ENCODE results near the gene AMT.
A peak's percentile ranks its signal among the peaks of the same experiment; 100 is the strongest.

AMT gene, protein sequence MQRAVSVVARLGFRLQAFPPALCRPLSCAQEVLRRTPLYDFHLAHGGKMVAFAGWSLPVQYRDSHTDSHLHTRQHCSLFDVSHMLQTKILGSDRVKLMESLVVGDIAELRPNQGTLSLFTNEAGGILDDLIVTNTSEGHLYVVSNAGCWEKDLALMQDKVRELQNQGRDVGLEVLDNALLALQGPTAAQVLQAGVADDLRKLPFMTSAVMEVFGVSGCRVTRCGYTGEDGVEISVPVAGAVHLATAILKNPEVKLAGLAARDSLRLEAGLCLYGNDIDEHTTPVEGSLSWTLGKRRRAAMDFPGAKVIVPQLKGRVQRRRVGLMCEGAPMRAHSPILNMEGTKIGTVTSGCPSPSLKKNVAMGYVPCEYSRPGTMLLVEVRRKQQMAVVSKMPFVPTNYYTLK
- total RNA-seq: 0 to 1.2 (median 0.24) reads per million in 9 experiments

DNA sequence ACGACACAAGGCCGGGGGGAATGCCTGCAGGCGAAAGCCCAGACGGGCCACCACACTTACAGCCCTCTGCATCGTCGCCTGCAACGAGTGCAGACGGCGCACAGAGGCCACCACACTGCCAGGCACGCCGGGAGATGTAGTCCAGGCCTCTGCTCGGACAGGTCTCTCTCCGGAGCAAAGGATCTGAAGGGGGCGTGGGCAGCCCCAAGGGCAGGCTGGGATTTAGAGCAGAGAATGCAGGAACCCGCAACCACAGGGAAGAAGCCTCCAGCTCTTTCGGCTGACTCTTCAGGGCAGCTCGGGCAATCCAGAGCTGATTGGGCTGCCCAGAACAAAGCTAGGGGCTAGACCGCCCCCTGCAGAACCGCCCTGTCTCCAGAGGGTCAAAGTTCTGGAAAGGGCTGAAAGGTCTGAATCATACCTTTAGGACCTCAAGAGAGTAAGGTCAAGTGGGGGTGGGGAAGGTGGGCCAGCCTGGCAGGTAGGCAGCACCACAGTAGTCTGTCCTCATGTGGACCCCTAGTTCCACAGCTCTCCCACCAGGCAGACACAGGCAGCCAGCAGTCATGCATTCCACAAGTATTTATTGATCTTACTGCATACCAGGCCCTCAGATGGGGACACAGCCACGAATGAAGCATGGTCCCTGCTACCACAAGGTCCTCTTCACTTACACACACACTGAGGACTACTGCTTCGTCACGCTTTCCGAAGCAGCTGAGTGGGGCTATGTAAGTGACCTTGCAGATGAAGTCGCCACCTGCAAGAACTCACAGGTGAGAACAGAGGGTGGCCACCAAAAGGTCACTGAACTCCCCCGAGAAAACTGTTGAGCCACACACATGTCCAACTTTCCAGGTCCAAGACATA lies at the start of gene AMT:
Gene AMT, minus strand, starts transcription at position 95 of the 870 bp plus-strand sequence. Its CDS starts 23 bp downstream, at position 72.
- H3K4me3 Mint-ChIP-seq: no peak within 1 kb of the TSS

DNA sequence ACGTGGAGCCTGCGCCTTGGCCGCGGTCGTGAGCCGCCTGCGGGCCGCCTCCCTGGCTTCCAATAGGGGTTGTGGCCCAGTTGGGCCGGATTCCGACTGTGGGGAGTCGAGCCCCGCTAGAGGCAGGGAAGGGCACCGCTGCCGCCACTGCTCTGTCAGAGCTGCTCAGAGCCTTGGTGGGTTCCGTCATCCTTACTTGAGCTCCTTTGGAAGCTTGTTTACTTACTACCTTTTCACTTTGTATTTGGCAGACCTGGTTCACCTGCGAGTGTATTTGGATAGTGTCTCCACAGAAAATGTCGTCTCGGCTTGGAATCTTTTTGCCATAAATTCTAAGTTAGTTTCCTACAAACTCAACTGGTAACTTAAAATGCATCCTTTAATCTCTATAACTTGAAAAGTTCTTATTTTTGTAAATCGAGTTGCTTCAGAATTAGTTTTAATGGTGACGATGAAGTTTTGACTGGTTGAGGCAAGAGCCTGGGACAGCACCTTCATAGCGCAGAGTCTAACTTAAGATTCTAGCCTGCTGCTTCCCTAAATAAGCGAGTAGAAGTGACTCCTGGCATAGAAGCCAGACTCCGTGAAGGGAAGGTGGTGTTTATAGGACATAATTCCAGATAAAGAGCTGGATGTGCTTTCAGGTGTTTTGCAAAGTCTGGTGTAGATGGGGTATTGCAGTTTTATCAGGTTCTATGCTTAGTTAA lies 48.6 kb upstream of the AMT start:
- peaks cover 10% of the 10 kb centered on the region for H3K36me3 Mint-ChIP-seq (ENCODE audit: insufficient read depth)
- peak; percentile 31 for ATAC-seq (replicated peaks)
- no peaks in the 10 kb centered on the region for H3K27me3 Mint-ChIP-seq

More for the DNA sequence above, at the start of gene AMT:
- ATAC-seq (replicated peaks): no peak
- Mint-ChIP-seq H3K27me3 (no peaks in the 10 kb centered on the region), H3K9me3 (no peaks in the 10 kb centered on the region), H3K36me3 (ENCODE audit: insufficient read depth) (peaks cover 3% of the 10 kb centered on the region), H3K4me1 (ENCODE audit: low read depth in 2 of 2) (peaks cover 22 to 30% of the 10 kb centered on the region in 2 donors), H3K27ac (no peak within 1 kb of the TSS)
- no peak for DNase-seq

DNA sequence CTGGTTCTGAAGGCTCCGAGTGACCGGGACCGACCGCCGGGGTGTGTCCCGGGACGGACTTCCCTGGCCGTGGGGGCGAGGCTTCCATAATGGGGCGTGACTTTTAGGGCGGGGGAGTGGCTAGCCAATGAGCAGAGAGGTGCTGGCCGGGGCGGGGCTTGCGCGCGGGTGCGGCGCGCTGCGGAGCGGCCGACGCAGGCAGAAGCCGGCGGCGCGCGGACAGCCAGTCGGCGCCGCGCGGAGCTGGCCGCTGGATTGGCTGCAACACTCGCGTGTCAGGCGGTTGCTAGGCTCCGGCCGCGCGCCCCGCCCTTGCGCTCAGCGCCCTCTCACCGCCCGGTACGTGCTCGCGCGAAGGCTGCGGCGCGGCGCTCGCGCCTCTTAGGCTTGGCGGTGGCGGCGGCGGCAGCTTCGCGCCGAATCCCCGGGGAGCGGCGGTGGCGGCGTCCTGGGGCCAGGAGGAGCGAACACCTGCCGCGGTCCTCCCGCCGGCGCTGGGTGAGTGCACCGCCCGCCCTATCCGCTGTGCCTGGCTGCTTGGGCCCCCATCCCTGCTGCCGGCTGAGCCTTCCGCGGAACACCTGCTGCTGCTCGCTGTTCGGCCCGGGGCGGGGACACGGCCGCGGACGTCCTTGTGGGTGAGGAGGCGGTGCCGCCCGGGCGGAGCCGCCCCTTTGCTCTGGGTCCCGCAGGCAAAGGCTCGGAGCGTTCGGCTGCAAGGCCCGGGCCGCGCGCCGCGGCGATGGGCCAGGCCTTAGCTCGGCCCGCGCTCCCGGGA lies 47.9 kb upstream of the AMT start, which contains the start of gene DAG1:
Gene DAG1, plus strand, starts transcription at position 332 of the 778 bp plus-strand sequence. CDS start 40,268 bp downstream, outside the sequence.
- DNase-seq (peak; percentile 91 to 92 (median 92)), ATAC-seq (replicated peaks) (peak; percentile 87)
- Mint-ChIP-seq H3K4me1 (ENCODE audit: low read depth in 2 of 2) (peaks cover 21 to 24% of the 10 kb centered on the region in 2 donors), H3K9me3 (no peaks in the 10 kb centered on the region), H3K4me3 (peak within 1 kb of the TSS; percentile 88 to 91), H3K27ac (peak within 1 kb of the TSS; percentile 77 to 91), H3K27me3 (no peaks in the 10 kb centered on the region), H3K36me3 (ENCODE audit: insufficient read depth) (peaks cover 10% of the 10 kb centered on the region)

More for the DNA sequence above, 48.6 kb upstream of the AMT start:
- Mint-ChIP-seq H3K9me3 (no peaks in the 10 kb centered on the region), H3K4me3 (peak overlapping the region; percentile 80 to 88), H3K27ac (peak overlapping the region; percentile 77 to 91), H3K4me1 (ENCODE audit: low read depth in 2 of 2) (peaks cover 21 to 24% of the 10 kb centered on the region in 2 donors)
- DNase-seq: no peak

DNA sequence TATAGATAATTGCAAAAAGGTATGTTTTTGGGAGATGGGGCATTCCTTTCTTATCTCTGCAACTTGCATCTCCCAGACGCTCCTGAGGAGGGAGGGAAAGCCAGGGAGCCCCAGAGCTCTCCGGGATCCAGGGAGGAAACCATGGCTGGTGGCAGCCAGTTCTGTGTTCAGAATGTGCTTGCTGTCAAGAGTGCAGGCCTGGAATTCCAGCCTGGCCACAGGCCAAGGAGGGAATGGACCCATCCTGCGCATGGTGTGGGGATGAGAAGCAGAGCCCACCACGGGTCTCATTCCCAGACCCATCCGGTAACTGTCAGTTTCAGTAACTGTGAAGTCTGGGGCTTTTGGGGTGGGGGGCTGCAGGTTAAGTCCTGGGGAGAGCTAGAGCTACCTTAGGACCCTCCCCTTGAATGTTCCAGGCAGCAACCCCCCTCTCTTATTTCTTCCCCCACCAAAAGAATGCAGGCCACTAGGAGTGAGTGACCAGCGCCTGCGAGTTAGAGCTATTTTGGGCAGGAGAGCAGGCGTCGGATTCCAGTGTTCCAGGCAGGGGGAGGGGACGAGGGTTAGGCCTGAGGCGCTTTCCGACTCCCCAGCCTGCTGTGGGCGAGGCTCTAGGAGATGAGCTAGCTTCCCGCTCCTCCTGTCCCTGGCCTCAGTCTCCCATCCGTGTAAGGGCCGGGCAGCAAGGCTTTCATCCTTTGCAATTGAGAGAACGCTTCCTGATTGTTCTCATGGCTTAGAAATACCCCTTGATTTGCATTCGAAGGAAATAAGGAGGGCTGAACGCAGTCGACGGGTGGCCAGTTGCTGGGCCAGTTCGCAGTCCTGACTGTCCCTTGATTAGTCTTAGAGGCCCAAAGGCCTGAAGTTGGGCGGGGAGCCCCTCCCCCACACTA lies 47.0 kb upstream of the AMT start:
- no peaks in the 10 kb centered on the region for H3K27me3 Mint-ChIP-seq
- peaks cover 21 to 24% of the 10 kb centered on the region in 2 donors for H3K4me1 Mint-ChIP-seq (ENCODE audit: low read depth in 2 of 2)
- H3K36me3 Mint-ChIP-seq (ENCODE audit: insufficient read depth): peaks cover 10% of the 10 kb centered on the region
- DNase-seq (no peak), ATAC-seq (replicated peaks) (no peak)
- peak overlapping the region; percentile 88 to 91 for H3K4me3 Mint-ChIP-seq
- H3K9me3 Mint-ChIP-seq: no peaks in the 10 kb centered on the region
- peak overlapping the region; percentile 77 to 91 for H3K27ac Mint-ChIP-seq

DNA sequence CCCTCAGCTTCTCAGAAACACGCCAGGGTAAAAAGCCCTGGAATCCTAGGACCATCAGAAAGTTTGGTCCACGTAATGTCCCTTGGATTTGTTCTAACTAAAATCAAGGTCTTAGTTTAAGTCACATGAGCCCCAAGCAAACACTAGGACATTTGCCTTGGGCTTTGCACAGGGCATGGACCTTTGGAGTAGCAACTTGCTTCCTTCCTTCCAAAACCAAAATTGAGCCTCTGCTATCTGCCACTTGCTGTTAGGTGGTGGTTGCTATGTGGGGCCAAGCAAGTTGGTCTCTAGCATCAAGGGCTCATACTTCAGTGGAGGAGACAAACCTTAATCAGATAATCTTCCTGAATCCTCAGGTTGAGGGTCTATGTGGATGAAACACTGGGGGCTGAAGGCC lies 43.8 kb upstream of the AMT start:
- H3K9me3 Mint-ChIP-seq: no peaks in the 10 kb centered on the region
- peaks cover 4% of the 10 kb centered on the region for H3K36me3 Mint-ChIP-seq (ENCODE audit: insufficient read depth)
- H3K4me3 Mint-ChIP-seq: no peak overlapping the region
- no peaks in the 10 kb centered on the region for H3K27me3 Mint-ChIP-seq
- ATAC-seq (replicated peaks) (no peak), DNase-seq (no peak)
- no peak overlapping the region for H3K27ac Mint-ChIP-seq
- peaks cover 10 to 13% of the 10 kb centered on the region in 2 donors for H3K4me1 Mint-ChIP-seq (ENCODE audit: low read depth in 2 of 2)

DNA sequence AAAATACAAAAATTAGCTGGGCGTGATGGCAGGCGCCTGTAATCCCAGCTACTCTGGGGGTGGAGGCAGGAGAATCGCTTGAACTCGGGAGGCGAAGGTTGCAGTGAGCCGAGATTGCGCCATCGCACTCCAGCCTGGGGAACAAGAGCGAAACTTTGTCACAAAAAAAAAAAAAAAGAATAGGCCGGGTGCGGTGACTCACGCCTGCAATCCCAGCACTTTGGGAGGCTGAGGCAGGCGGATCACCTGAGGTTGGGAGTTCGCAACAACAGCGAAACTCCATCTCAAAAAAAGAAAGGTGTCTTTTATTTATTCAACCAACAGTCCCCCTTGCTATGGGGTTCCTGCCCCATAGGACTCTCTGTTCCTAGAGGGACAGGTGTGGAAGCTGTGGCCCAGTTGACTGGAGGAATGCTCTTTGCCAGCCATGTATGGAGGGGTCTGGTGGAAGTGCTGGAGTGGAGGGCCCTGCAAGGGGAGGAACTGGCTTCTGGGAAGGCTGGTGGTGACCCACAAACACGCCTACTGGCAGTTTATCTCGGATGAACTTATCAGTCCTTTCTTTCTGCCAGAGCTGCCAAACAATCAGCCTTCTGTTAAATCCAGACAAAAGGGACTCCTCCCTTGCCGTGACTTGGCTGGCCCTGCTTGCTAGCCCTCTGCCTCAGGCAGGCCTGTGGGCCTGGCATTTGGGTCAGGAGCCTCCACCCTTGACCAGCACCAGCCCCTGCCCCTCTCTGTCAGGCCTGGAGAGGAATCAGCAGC lies 43.2 kb upstream of the AMT start:
- ATAC-seq (replicated peaks) (no peak), DNase-seq (no peak)
- Mint-ChIP-seq H3K4me1 (ENCODE audit: low read depth in 2 of 2) (peaks cover 6 to 10% of the 10 kb centered on the region in 2 donors), H3K36me3 (ENCODE audit: insufficient read depth) (peaks cover 3% of the 10 kb centered on the region), H3K27ac (peak overlapping the region in 1 of 2 donors; percentile 51), H3K27me3 (no peaks in the 10 kb centered on the region), H3K4me3 (no peak overlapping the region), H3K9me3 (no peaks in the 10 kb centered on the region)

DNA sequence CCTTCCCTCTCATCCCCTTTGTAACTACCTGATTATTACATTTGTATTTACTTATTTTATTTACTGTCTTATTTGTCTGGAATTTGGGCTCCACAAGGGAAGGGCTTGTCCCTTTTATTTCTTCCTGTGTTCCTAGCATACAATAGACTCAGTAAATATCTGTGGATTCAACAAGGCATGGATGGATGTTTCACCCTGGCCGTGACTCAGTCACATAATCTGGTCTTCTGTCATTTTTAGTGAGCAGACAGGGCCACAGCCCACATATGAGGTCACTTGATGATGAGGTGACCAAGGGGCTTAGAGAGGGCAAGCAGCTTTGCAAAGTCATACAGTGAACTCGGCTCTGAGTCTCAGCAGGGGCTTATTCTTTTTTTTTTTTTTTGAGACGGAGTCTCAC lies 39.9 kb upstream of the AMT start:
- no peaks in the 10 kb centered on the region for H3K4me1 Mint-ChIP-seq (ENCODE audit: low read depth in 2 of 2)
- H3K36me3 Mint-ChIP-seq (ENCODE audit: insufficient read depth): peaks cover 3% of the 10 kb centered on the region
- no peaks in the 10 kb centered on the region for H3K27me3 Mint-ChIP-seq
- H3K27ac Mint-ChIP-seq: peak overlapping the region in 1 of 2 donors; percentile 45
- H3K4me3 Mint-ChIP-seq: no peak overlapping the region
- H3K9me3 Mint-ChIP-seq: no peaks in the 10 kb centered on the region
- DNase-seq (no peak), ATAC-seq (replicated peaks) (no peak)

DNA sequence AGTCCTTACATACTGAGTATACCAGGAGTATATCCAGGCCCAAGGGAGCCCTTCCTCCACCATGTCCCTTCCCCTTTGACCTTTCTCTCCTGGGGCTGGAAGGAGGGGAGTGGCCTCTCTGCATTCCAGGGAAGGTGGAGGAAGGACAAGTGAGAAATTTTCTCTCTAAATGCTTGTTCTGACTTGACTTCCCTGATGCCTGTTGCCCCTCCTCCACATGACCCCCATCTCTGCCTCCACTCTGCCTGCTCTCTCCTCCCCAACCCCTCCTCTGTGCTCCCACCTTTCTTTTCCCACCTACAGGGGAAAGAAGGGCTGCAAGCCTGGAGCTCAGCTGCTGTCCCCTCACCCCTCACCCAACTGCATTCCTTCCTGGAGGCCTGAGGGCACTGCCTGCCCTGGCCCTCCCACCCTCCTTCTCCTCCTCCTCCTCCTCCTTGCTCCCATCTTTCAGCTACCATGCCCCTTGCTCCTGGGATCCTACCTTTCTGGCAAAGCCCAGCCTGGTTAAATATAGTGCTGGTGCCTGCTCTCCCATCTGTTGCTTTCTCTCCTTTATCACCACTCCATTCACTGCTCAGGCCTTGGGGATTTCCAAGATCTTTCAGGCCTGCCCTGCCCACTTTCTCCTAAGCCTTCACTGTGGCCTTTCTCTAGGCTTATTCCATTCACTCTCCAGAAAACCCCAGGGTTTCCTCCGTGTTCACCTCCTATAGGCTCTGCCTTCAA lies 39.3 kb upstream of the AMT start:
- Mint-ChIP-seq H3K4me1 (ENCODE audit: low read depth in 2 of 2) (no peaks in the 10 kb centered on the region), H3K4me3 (no peak overlapping the region), H3K27me3 (no peaks in the 10 kb centered on the region), H3K9me3 (no peaks in the 10 kb centered on the region), H3K27ac (peak overlapping the region in 1 of 2 donors; percentile 45), H3K36me3 (ENCODE audit: insufficient read depth) (peaks cover 3% of the 10 kb centered on the region)
- no peak for ATAC-seq (replicated peaks)
- no peak for DNase-seq

DNA sequence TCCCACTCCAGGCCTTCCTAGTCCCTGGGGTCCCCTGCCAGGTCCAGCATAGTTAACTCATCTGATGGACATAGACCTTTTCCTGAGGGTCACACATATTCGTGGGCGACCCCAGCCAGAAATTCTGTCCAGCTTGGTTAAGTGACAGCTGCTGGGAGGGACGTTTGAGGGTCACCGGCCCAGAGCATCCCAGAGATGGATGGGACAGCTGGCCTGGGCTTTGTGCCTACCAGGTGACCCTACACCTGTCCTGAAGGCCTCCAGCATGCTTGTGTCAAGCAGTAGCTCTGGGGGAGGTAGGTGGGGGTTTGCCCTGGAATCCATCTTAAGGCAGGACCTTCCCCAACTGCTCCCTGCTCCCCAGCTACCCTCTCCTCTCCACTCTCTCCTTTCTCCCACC lies 38.7 kb upstream of the AMT start:
- peaks cover 3% of the 10 kb centered on the region for H3K36me3 Mint-ChIP-seq (ENCODE audit: insufficient read depth)
- no peak overlapping the region for H3K27ac Mint-ChIP-seq
- ATAC-seq (replicated peaks) (no peak), DNase-seq (no peak)
- H3K9me3 Mint-ChIP-seq: no peaks in the 10 kb centered on the region
- no peaks in the 10 kb centered on the region for H3K27me3 Mint-ChIP-seq
- H3K4me1 Mint-ChIP-seq (ENCODE audit: low read depth in 2 of 2): no peaks in the 10 kb centered on the region
- H3K4me3 Mint-ChIP-seq: no peak overlapping the region

DNA sequence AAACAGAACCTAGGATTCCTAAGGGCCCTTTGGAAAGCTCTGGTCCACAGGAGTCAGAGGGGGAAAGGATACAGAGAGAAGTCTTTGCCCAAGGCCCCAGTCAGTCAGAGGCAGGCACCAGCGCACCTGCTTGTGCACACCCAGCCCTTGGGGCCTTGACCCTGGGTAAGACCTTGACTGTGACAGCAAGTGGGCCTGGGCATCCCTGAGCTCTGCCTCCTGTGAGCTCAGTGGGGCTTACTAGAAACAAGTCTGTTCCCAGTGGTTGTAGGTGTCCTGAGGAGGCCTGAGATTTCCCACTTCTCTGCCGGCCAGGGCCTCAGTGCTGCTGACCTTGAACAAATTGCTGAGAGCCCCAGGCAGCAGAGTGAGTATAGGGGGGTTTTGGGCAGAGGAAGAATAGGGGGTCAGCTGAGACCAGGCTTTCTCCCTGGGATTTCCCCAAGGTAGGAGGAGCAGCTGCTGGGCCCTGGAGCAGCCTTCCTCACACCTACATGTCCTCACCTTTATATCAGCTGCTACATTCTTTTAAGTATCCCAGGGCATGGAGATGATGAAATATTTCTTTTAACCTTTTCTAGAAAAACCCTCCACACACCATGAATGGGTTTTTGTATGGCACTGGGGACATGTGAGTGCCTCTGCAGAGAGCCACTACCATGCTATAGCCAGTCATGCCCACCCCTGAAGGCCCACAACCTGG lies 38.1 kb upstream of the AMT start:
- Mint-ChIP-seq H3K9me3 (no peaks in the 10 kb centered on the region), H3K4me3 (no peak overlapping the region), H3K36me3 (ENCODE audit: insufficient read depth) (peaks cover 3% of the 10 kb centered on the region)

More for the DNA sequence above, 38.1 kb upstream of the AMT start:
- H3K27me3 Mint-ChIP-seq: no peaks in the 10 kb centered on the region
- H3K27ac Mint-ChIP-seq: no peak overlapping the region
- no peak for DNase-seq
- ATAC-seq (replicated peaks): no peak
- no peaks in the 10 kb centered on the region for H3K4me1 Mint-ChIP-seq (ENCODE audit: low read depth in 2 of 2)

Measured in effector memory CD8-positive, alpha-beta T cell (primary cell).